Vagina (tissue), 2 donors: ENCODE measurements around the gene COX8A.

Source experiments
- POLR2A ChIP-seq, 2 donors: fragments of 450-650 bp; IDR thresholded peaks; one replicate each; pipeline ENCODE4 v1.6.1; 2017; ENCODE audit warnings: antibody characterized with exemption in 2 of 2, mild to moderate bottlenecking in 2 of 2, moderate library complexity in 2 of 2
- POLR2AphosphoS5 ChIP-seq, 2 donors: sonication (generic); formaldehyde crosslinking; IDR thresholded peaks; one replicate each; pipeline ENCODE4 v1.9.0; 2017; ENCODE audit warnings: antibody characterized with exemption in 2 of 2, mild to moderate bottlenecking in 2 of 2, low read depth in 1 of 2; ENCODE audit not compliant: insufficient read depth in 1 of 2
- TF ChIP-seq, protein P1 (sequence below), 3 experiments: fragments of 450-650 bp in 2 of 3; fragments of 200-600 bp in 1 of 3; sonication (generic) in 1 of 3; IDR thresholded peaks; one replicate each; pipeline ENCODE4 v1.5.1; 2017 to 2019; ENCODE audit warnings: antibody characterized with exemption in 3 of 3, mild to moderate bottlenecking in 2 of 3, moderate library complexity in 2 of 3

DNA sequence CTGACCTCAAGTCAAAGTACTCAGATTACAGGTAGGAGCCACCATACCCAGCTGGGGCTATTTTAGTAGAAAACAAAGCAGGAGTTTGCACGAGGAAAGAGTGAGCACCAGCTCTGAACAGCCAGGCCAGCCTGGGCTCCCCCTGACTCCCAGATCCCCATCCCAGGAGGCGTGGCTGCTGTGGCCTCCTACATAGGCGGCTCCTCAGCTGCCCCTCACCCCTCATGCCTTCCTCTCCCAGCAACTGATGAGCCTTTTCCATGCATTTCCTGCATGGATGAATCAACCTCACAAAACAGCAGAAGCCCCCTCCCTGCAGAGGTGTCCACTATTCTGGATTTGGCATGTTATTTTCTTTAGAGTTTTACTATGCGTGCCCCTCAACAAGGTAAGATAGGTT is 50.8 kb downstream of the COX8A start:
- TF ChIP-seq, protein P1, sequence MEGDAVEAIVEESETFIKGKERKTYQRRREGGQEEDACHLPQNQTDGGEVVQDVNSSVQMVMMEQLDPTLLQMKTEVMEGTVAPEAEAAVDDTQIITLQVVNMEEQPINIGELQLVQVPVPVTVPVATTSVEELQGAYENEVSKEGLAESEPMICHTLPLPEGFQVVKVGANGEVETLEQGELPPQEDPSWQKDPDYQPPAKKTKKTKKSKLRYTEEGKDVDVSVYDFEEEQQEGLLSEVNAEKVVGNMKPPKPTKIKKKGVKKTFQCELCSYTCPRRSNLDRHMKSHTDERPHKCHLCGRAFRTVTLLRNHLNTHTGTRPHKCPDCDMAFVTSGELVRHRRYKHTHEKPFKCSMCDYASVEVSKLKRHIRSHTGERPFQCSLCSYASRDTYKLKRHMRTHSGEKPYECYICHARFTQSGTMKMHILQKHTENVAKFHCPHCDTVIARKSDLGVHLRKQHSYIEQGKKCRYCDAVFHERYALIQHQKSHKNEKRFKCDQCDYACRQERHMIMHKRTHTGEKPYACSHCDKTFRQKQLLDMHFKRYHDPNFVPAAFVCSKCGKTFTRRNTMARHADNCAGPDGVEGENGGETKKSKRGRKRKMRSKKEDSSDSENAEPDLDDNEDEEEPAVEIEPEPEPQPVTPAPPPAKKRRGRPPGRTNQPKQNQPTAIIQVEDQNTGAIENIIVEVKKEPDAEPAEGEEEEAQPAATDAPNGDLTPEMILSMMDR (IDR thresholded peaks at IDR 0.05), result no peak
- TF ChIP-seq POLR2AphosphoS5 (IDR thresholded peaks at IDR 0.05; ENCODE audit: insufficient read depth in 1 of 2, low read depth in 1 of 2) (no peak), POLR2A (IDR thresholded peaks at IDR 0.05) (no peak)
